GM21619 (cell line): ENCODE data around the gene SNX11.
"Not testable (repeated sequence)": the region's sequence is repeated elsewhere in the genome, so short reads cannot be mapped to it uniquely, and the experiment has no call there.

Experiments
- ATAC-seq: cut with Tn5 transposase; IDR thresholded peaks from one replicate; pipeline ENCODE4 v1.9.1; 2021; ENCODE audit not compliant: unreplicated experiment

SNX11 gene, protein sequence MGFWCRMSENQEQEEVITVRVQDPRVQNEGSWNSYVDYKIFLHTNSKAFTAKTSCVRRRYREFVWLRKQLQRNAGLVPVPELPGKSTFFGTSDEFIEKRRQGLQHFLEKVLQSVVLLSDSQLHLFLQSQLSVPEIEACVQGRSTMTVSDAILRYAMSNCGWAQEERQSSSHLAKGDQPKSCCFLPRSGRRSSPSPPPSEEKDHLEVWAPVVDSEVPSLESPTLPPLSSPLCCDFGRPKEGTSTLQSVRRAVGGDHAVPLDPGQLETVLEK

DNA sequence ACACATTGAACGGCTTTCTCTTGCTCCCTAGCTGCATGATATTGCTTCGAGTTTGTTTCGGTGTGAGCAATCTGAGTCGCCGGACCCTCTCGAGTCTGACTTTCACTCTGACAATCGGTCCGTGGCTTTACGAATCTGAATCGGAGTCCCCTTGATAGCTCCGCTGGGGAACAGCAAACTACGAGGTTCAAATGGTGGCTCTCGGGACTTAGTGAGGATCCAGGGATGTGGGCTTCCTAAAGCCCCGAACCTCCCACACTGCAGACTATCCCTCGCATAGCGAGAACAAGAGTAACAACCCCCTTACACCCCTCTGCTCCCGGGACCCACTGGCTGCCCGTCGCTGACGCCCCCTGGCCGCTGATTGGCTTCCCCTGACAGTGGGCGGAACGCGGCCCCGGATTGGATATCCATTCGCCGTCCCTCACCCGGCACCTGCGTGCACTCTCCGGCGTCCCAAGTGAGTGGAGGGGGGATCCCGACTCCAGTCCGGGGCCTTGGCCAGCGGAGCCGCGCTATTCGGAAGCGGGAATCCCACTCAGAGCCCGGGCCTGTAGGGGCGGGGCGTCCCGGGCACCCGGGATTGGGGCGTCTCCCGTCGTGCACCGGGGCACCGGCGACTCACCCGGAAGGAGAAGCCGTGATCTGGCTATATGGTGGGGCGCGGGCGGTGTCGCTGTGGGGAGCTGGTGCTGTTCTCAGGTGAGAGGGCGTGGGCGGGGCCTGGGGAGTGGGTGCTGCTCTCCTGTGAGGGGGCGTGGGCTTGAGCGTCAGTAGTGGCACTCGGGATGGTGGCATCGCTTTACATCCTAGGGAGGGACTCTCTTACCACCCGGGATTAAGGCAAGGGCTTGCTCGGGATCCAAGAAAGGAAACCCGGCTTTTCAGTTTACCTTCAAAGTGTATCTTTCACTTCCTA is at the start of gene SNX11:
Gene SNX11 (plus strand): TSS at position 630 of the 919 bp plus-strand sequence. CDS start 4,278 bp downstream, outside the sequence.
- ATAC-seq = peak; percentile 71

GRCh38 chr17:48058393-48059124 is 49.0 kb upstream of the SNX11 start:
- no peak for ATAC-seq

DNA sequence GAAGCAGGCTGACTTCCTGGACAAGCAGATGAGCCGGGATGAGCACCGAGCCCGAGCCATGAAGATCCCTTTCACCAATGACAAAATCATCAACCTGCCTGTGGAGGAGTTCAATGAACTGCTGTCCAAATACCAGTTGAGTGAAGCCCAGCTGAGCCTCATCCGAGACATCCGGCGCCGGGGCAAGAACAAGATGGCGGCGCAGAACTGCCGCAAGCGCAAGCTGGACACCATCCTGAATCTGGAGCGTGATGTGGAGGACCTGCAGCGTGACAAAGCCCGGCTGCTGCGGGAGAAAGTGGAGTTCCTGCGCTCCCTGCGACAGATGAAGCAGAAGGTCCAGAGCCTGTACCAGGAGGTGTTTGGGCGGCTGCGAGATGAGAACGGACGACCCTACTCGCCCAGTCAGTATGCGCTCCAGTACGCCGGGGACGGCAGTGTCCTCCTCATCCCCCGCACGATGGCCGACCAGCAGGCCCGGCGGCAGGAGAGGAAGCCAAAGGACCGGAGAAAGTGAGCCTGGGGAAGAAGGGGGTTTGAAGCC is 48.4 kb upstream of the SNX11 start:
- no peak for ATAC-seq

GRCh38 chr17:48060249-48060648 is 47.3 kb upstream of the SNX11 start:
- no peak for ATAC-seq

DNA sequence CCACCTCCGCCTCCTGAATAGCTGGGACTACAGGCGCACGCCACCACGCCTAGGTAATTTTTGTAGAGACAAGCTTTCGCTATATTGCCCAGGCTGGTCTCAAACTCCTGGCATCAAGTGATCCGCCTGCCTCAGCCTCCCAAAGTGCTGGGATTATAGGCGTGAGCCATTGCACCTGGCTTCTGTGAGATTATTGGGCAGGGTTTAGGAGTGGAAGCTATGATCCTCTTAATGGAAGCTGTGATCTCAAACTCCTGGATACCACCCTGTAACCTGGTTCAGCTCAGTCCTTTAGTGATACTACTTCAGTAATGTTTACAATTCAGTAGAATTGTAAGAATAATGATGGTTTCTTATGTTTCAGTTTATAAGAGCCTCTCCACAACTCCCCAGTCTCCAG is 45.3 kb upstream of the SNX11 start:
- ATAC-seq = no peak

DNA sequence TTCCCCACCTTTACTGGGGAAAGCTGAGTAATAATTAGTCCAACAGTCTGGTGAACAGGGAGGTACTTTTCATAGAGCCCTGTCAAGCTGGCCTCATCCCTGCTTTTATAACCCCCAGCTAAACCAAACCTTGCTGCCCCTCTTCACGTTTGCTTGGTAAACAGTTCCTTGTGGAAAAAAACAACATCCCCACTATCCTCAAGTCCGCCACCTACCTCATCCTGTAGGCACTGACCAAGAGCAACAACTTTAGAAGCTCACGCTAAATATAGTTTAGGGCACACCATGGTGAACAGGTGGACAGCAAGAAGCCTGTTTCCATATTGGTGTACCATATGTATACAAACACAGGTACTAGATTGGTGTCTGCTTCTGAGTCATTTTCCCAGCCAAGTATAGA is 42.9 kb upstream of the SNX11 start:
- ATAC-seq = no peak

DNA sequence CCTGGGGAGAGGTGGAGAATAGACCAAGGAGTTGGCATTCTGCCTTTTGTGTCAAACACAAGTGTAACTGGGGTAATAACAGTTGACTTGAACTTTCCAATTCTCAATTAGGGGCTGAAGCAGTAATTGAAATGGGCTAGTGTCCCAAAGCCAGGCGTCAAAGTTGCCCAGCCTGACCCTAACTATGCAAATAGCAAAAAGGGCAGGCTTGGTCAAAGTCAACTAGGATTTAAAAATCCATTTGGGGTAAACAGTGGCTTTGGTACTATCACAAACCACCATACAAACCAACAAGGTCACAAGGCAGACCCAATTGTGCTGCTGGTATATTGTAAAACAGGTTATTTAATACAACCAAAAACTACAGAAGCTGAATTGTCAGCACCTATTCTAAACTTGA is 41.4 kb upstream of the SNX11 start:
- no peak for ATAC-seq

- ATAC-seq = no peak
Observed at GRCh38 chr17:48066656-48067055, 40.9 kb upstream of the SNX11 start.

DNA sequence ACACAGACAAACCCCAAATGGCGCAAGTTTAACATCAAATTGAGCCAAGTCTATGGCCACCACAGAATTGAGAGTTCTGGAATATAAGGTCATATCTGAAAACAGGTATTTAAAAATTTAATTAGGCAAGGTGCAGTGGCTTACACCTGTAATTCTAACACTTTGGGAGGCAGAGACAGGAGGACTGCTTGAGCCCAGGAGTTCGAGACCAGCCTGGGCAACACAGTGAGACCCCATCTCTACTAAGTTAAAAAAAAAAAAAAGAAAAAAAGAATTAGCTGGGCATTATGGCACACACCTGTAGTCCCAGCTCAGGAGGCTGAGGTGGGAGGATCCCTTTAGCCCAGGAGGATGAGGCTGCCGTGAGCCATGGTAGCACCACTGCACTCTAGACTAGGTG is 40.3 kb upstream of the SNX11 start:
- no peak for ATAC-seq

- not testable (repeated sequence) for ATAC-seq
Observed at GRCh38 chr17:48067808-48068207, 39.8 kb upstream of the SNX11 start.

GRCh38 chr17:48068491-48068961 is 39.0 kb upstream of the SNX11 start:
- no peak for ATAC-seq

- ATAC-seq = no peak
Observed at GRCh38 chr17:48070195-48070594, 37.4 kb upstream of the SNX11 start.

DNA sequence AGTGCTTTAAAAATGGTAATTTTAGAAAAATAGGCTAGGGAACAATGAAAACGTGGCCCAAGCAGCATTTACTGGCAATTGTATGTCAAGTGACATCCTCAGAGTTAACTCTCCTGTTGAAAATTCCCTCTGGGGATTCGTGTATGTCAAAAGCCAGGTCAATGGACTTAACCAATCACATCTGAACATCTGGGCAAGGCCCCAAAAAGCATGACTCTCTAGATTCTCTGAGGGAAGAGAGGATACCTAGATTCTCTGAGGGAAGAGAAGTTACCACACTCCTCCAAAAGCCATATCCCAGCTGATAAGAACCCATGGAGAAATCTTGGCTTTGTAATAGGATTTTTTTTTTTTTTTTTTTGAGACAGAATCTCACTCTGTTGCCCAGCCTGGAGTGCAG is 35.9 kb upstream of the SNX11 start:
- ATAC-seq = no peak

GRCh38 chr17:48072811-48073210 is 34.8 kb upstream of the SNX11 start:
- not testable (repeated sequence) for ATAC-seq

GRCh38 chr17:48073566-48074094 is 33.9 kb upstream of the SNX11 start:
- ATAC-seq = not testable (repeated sequence)

- no peak for ATAC-seq
Observed at GRCh38 chr17:48074322-48075081, 33.1 kb upstream of the SNX11 start.

DNA sequence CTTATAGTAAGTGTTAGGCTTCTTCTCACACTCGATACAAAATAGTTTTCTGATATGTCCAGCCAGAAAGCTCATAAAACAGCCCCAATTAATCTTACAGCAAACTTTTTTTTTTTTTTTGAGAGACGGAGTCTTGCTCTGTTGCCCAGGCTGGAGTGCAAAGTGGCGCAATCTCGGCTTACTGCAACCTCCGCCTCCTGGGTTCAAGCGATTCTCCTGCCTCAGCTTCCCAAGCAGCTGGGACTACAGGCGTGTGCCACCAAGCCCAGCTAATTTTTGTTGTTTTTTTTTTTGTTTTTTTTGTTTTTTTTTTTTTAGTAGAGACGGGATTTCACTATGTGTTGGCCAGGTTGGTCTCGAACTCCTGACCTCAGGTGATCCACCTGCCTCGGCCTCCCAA is 30.4 kb upstream of the SNX11 start:
- ATAC-seq = not testable (repeated sequence)

- no peak for ATAC-seq
Observed at GRCh38 chr17:48081858-48082257, 25.7 kb upstream of the SNX11 start.

DNA sequence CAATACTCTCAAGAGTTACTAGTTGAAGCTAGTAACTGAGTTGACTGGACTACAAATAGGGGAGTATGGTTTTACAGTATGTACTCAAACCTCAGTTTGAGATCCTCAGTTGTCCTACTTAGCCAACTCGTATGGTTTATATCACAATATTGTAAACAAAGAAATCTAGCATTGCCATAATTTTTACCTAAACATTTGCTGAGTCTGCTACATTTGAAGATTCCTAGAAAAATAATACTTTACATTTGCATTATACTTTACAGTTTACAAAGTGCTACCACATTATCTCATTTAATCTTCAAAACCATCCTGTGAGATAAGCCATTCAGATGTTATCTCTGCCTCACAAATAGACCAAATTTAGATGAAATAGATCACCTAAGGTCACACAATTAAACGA is 22.6 kb upstream of the SNX11 start:
- no peak for ATAC-seq
